Neural cell (in vitro differentiated cells): ENCODE measurements around the gene PTGS2. TPM values are rescaled to one million over a fixed set of nuclear protein-coding genes. Genes with fewer than 3 reads are reported as not detected.

Experiments used
- H2AFZ ChIP-seq: fragments of 200-600, 300-800 bp; sonication (generic), shearing (Covaris generic); 2 replicates; pipeline ENCODE4 v1.6.0; 2014; ENCODE audit warnings: low read depth, mild to moderate bottlenecking, antibody characterized with exemption, low read length, moderate library complexity
- H3F3A ChIP-seq: fragments of 200-600 bp; shearing (Covaris generic); 2 replicates; pipeline ENCODE4 v1.6.1; 2016; ENCODE audit warnings: mild to moderate bottlenecking, moderate library complexity, mixed read lengths, antibody characterized with exemption, low read length; ENCODE audit not compliant: insufficient read depth, poor library complexity, severe bottlenecking
- H3K27ac ChIP-seq: fragments of 200-600, 300-800 bp; sonication (generic), shearing (Covaris generic); 2 replicates; pipeline ENCODE4 v1.5.1; 2014; ENCODE audit warnings: mild to moderate bottlenecking, low read length, moderate library complexity
- H3K27me3 ChIP-seq: fragments of 300-800, 200-600 bp; sonication (generic), shearing (Covaris generic); 2 replicates; pipeline ENCODE4 v1.6.0; 2014; ENCODE audit warnings: mild to moderate bottlenecking, low read depth, low read length, moderate library complexity; ENCODE audit not compliant: insufficient read depth
- H3K36me3 ChIP-seq: fragments of 300-800, 200-600 bp; sonication (generic), shearing (Covaris generic); 2 replicates; pipeline ENCODE4 v1.5.1; 2014; ENCODE audit warnings: mild to moderate bottlenecking, antibody characterized with exemption, low read length, moderate library complexity; ENCODE audit not compliant: insufficient read depth
- H3K4me2 ChIP-seq: fragments of 300-800, 200-600 bp; sonication (generic), shearing (Covaris generic); 2 replicates; pipeline ENCODE4 v1.6.0; 2014; ENCODE audit warnings: mild to moderate bottlenecking, low read length
- H3K4me3 ChIP-seq: fragments of 300-800, 200-600 bp; sonication (generic), shearing (Covaris generic); 2 replicates; pipeline ENCODE4 v1.5.1; 2014; ENCODE audit warnings: mild to moderate bottlenecking, low read length, moderate library complexity
- H3K79me2 ChIP-seq: fragments of 200-600 bp; shearing (Covaris generic); replicated peaks from 2 replicates; pipeline ENCODE4 v1.6.0; 2014; ENCODE audit warnings: mild to moderate bottlenecking, low read length, moderate library complexity; ENCODE audit not compliant: insufficient read depth
- H3K9ac ChIP-seq: fragments of 300-800, 200-600 bp; sonication (generic), shearing (Covaris generic); 2 replicates; pipeline ENCODE4 v1.6.1; 2016; ENCODE audit warnings: mild to moderate bottlenecking, low read length, mixed read lengths
- H3K9me2 ChIP-seq: fragments of 200-600 bp; shearing (Covaris generic); 2 replicates; pipeline ENCODE4 v1.6.1; 2016; ENCODE audit warnings: mild to moderate bottlenecking, low read length, mixed read lengths; ENCODE audit not compliant: insufficient read depth
- H3K9me3 ChIP-seq: fragments of 200-600, 300-800 bp; sonication (generic), shearing (Covaris generic); 2 replicates; pipeline ENCODE4 v1.6.1; 2016; ENCODE audit warnings: mild to moderate bottlenecking, mixed run types, low read length, moderate library complexity, mixed read lengths
- H4K20me1 ChIP-seq: fragments of 200-600 bp; shearing (Covaris generic); 2 replicates; pipeline ENCODE4 v1.6.1; 2016; ENCODE audit warnings: mild to moderate bottlenecking, mixed run types; ENCODE audit not compliant: insufficient read depth
- EP300 ChIP-seq: fragments of 450-650 bp; conservative IDR thresholded peaks from 2 replicates; pipeline ENCODE4 v1.6.1; 2014; ENCODE audit warnings: antibody characterized with exemption, mild to moderate bottlenecking, moderate library complexity; ENCODE audit not compliant: poor library complexity, severe bottlenecking
- EZH2 ChIP-seq: fragments of 200-600, 300-800 bp; shearing (Covaris generic), sonication (generic); IDR thresholded peaks from 2 replicates; pipeline ENCODE4 v1.6.1; 2014; ENCODE audit warnings: antibody characterized with exemption, low read length, borderline replicate concordance, mild to moderate bottlenecking; ENCODE audit not compliant: insufficient read depth, poor library complexity, severe bottlenecking
- MXI1 ChIP-seq: fragments of 450-650 bp; conservative IDR thresholded peaks from 2 replicates; pipeline ENCODE4 v1.6.1; 2014; ENCODE audit warnings: antibody characterized with exemption, mild to moderate bottlenecking; ENCODE audit not compliant: poor library complexity, severe bottlenecking
- POLR2AphosphoS5 ChIP-seq: IDR thresholded peaks from 2 replicates; pipeline ENCODE4 v1.6.1; 2012
- TAF1 ChIP-seq: IDR thresholded peaks from 2 replicates; pipeline ENCODE4 v1.6.1; 2012; ENCODE audit warnings: low read depth
- polyA plus RNA-seq: library from polyadenylated mRNA; depleted of rRNA; stranded (reverse); fragments of >200 nt; gene quantifications from 2 replicates; pipeline ENCODE4 v1.2.3, GENCODE V29; 2014
- TF ChIP-seq, protein P1 (sequence below): fragments of 450-650 bp; IDR thresholded peaks from 2 replicates; pipeline ENCODE4 v1.5.1; 2014; ENCODE audit warnings: antibody characterized with exemption, mild to moderate bottlenecking, moderate library complexity; ENCODE audit not compliant: poor library complexity, severe bottlenecking
- TF ChIP-seq, protein P2 (sequence below): IDR thresholded peaks from 2 replicates; pipeline ENCODE4 v1.6.1; 2012; ENCODE audit warnings: borderline replicate concordance

PTGS2 gene
- polyA plus RNA-seq, 1 donor from 2014 or later: 0.25 TPM

DNA sequence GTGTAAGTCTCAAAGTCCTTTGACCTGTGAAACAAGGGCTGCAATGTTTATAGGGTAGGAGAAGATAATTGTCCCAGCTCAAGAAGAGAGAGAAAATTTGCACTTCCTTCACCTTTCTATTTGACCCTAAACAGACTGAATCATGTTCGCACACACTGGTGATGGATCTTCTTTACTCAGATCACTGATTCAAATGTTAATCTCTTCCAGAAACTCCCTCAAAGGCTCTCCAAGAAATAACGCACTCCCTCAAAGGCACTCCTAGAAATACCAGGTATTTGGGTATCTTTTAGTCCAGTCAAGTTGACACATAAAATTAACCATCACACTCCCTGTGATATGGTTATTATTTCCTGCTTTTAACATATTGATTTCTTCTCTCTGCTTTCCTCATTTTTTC, 30.5 kb upstream of the PTGS2 start:
- Histone ChIP-seq H3K79me2 (no peaks in the 10 kb centered on the region), H3F3A (no peaks in the 10 kb centered on the region), H4K20me1 (no peaks in the 10 kb centered on the region), H3K36me3 (no peaks in the 10 kb centered on the region), H3K27ac (no peak overlapping the region), H2AFZ (no peak overlapping the region), H3K4me3 (no peak overlapping the region), H3K9me3 (no peaks in the 10 kb centered on the region), H3K4me2 (no peak overlapping the region), H3K27me3 (no peaks in the 10 kb centered on the region), H3K9ac (no peak overlapping the region), H3K9me2 (no peaks in the 10 kb centered on the region)
- no peak for TF ChIP-seq MXI1
- TF ChIP-seq POLR2AphosphoS5: no peak
- TF ChIP-seq, protein P1, sequence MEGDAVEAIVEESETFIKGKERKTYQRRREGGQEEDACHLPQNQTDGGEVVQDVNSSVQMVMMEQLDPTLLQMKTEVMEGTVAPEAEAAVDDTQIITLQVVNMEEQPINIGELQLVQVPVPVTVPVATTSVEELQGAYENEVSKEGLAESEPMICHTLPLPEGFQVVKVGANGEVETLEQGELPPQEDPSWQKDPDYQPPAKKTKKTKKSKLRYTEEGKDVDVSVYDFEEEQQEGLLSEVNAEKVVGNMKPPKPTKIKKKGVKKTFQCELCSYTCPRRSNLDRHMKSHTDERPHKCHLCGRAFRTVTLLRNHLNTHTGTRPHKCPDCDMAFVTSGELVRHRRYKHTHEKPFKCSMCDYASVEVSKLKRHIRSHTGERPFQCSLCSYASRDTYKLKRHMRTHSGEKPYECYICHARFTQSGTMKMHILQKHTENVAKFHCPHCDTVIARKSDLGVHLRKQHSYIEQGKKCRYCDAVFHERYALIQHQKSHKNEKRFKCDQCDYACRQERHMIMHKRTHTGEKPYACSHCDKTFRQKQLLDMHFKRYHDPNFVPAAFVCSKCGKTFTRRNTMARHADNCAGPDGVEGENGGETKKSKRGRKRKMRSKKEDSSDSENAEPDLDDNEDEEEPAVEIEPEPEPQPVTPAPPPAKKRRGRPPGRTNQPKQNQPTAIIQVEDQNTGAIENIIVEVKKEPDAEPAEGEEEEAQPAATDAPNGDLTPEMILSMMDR: no peak
- TF ChIP-seq, protein P2, sequence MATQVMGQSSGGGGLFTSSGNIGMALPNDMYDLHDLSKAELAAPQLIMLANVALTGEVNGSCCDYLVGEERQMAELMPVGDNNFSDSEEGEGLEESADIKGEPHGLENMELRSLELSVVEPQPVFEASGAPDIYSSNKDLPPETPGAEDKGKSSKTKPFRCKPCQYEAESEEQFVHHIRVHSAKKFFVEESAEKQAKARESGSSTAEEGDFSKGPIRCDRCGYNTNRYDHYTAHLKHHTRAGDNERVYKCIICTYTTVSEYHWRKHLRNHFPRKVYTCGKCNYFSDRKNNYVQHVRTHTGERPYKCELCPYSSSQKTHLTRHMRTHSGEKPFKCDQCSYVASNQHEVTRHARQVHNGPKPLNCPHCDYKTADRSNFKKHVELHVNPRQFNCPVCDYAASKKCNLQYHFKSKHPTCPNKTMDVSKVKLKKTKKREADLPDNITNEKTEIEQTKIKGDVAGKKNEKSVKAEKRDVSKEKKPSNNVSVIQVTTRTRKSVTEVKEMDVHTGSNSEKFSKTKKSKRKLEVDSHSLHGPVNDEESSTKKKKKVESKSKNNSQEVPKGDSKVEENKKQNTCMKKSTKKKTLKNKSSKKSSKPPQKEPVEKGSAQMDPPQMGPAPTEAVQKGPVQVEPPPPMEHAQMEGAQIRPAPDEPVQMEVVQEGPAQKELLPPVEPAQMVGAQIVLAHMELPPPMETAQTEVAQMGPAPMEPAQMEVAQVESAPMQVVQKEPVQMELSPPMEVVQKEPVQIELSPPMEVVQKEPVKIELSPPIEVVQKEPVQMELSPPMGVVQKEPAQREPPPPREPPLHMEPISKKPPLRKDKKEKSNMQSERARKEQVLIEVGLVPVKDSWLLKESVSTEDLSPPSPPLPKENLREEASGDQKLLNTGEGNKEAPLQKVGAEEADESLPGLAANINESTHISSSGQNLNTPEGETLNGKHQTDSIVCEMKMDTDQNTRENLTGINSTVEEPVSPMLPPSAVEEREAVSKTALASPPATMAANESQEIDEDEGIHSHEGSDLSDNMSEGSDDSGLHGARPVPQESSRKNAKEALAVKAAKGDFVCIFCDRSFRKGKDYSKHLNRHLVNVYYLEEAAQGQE: no peak
- no peak for TF ChIP-seq TAF1

DNA sequence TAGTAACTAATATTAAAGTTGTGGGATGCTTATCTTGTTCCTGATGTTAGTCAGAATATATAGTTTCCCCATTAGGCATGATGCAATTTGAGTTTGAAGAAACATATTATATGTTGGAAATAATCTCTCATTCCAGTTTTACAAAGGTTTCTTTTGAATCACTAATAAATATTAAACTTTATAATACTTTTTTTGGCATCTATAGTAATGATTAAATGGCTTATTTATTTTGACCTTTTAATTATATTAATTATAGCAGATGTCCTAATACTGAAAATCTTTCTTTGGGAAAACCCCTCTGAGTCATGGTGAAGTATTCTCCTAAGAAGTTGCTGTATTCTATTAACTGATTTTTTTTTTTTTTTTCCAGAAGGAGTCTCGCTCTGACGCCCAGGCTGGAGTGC, 28.5 kb upstream of the PTGS2 start:
- Histone ChIP-seq H3K79me2 (no peaks in the 10 kb centered on the region), H3K9me3 (no peaks in the 10 kb centered on the region), H2AFZ (no peak overlapping the region), H4K20me1 (no peaks in the 10 kb centered on the region), H3K27me3 (no peaks in the 10 kb centered on the region), H3K4me3 (no peak overlapping the region), H3F3A (no peaks in the 10 kb centered on the region), H3K27ac (no peak overlapping the region), H3K9me2 (no peaks in the 10 kb centered on the region), H3K9ac (no peak overlapping the region), H3K36me3 (no peaks in the 10 kb centered on the region), H3K4me2 (no peak overlapping the region)
- TF ChIP-seq, protein P1: no peak
- TF ChIP-seq EZH2: no peak
- TF ChIP-seq EP300: no peak
- no peak for TF ChIP-seq MXI1
- TF ChIP-seq TAF1: no peak
- TF ChIP-seq POLR2AphosphoS5: no peak
